Testis (tissue), 2 donors: Measurements from ENCODE around the gene SEC23IP.

Experiments
- POLR2A ChIP-seq: fragments of 450-650 bp; IDR thresholded peaks from one replicate; pipeline ENCODE4 v1.6.1; 2017; ENCODE audit warnings: antibody characterized with exemption, mild to moderate bottlenecking, moderate library complexity
- TF ChIP-seq, protein P1 (sequence below), 3 experiments: fragments of 450-650 bp in 2 of 3; fragments of 200-600 bp in 1 of 3; sonication (generic) in 1 of 3; IDR thresholded peaks; one replicate each; pipeline ENCODE4 v1.5.1; 2016 to 2019; ENCODE audit warnings: antibody characterized with exemption in 3 of 3, mild to moderate bottlenecking in 2 of 3, moderate library complexity in 1 of 3

GRCh38 chr10:119845656-119846055 lies 46.9 kb upstream of the SEC23IP start:
- TF ChIP-seq, protein P1, sequence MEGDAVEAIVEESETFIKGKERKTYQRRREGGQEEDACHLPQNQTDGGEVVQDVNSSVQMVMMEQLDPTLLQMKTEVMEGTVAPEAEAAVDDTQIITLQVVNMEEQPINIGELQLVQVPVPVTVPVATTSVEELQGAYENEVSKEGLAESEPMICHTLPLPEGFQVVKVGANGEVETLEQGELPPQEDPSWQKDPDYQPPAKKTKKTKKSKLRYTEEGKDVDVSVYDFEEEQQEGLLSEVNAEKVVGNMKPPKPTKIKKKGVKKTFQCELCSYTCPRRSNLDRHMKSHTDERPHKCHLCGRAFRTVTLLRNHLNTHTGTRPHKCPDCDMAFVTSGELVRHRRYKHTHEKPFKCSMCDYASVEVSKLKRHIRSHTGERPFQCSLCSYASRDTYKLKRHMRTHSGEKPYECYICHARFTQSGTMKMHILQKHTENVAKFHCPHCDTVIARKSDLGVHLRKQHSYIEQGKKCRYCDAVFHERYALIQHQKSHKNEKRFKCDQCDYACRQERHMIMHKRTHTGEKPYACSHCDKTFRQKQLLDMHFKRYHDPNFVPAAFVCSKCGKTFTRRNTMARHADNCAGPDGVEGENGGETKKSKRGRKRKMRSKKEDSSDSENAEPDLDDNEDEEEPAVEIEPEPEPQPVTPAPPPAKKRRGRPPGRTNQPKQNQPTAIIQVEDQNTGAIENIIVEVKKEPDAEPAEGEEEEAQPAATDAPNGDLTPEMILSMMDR (IDR thresholded peaks at IDR 0.05) = no peak
- no peak for TF ChIP-seq POLR2A
